ENCODE data around the gene DLGAP1. TPM values are rescaled to one million over a fixed set of nuclear protein-coding genes. Genes with fewer than 3 reads are reported as not detected.

The DLGAP1 gene
- total RNA-seq, 1 experiment from 2014 or later, result 23.0 TPM

- CTCF ChIA-PET, result interaction anchor here (2.7 kb wide), 1 partner anchor 10 kb away, joined by 8 read pairs; no protein-coding TSS in a partner anchor
- no peak overlapping the region for H3K27ac Mint-ChIP-seq
These were observed 376.9 kb downstream of the DLGAP1 start for GRCh38 chr18:4078246-4078645.

More at GRCh38 chr18:4078246-4078645, 376.9 kb downstream of the DLGAP1 start:
- Mint-ChIP-seq H3K4me1 (peaks cover 44% of the 10 kb centered on the region), H3K27me3 (ENCODE audit: low read depth) (no peaks in the 10 kb centered on the region), H3K36me3 (peaks cover 10% of the 10 kb centered on the region), H3K9me3 (peaks cover 8% of the 10 kb centered on the region; the same call in 1 of the 2 replicates), H3K4me3 (no peak overlapping the region)
- ATAC-seq (no peak), DNase-seq (ENCODE audit: low spot score) (no peak)
- POLR2A ChIA-PET, result no interaction called here
- TF ChIP-seq ZBTB43 (CRISPR knock-in tag; IDR thresholded peaks at IDR 0.05), result no peak
- TF ChIP-seq PRRX2 (CRISPR knock-in tag; IDR thresholded peaks at IDR 0.05), result no peak
- no peak for TF ChIP-seq PREB (CRISPR knock-in tag; IDR thresholded peaks at IDR 0.05; ENCODE audit: borderline replicate concordance)
- TF ChIP-seq IRF1 (CRISPR knock-in tag; IDR thresholded peaks at IDR 0.05), result no peak
- TF ChIP-seq ZNF512 (CRISPR knock-in tag; IDR thresholded peaks at IDR 0.05; ENCODE audit: borderline replicate concordance), result no peak
- TF ChIP-seq RORB (CRISPR knock-in tag; IDR thresholded peaks at IDR 0.05), result no peak
- TF ChIP-seq HMGXB4 (CRISPR knock-in tag; IDR thresholded peaks at IDR 0.05), result no peak
- TF ChIP-seq NR2C2 (CRISPR knock-in tag; IDR thresholded peaks at IDR 0.05), result no peak
- no peak for TF ChIP-seq TP53 (CRISPR knock-in tag; IDR thresholded peaks at IDR 0.05)
- TF ChIP-seq ZNF396 (CRISPR knock-in tag; IDR thresholded peaks at IDR 0.05; ENCODE audit: borderline replicate concordance), result no peak
- no peak for TF ChIP-seq ZNF425 (CRISPR knock-in tag; conservative IDR thresholded peaks at IDR 0.05)
- no peak for TF ChIP-seq FOXK1 (CRISPR knock-in tag; IDR thresholded peaks at IDR 0.05)
- TF ChIP-seq ZNF317 (CRISPR knock-in tag; IDR thresholded peaks at IDR 0.05; ENCODE audit: borderline replicate concordance, low read depth), result no peak
- TF ChIP-seq ERG (CRISPR knock-in tag; IDR thresholded peaks at IDR 0.05), result no peak

All from WTC11 (cell line).